Activated CD8-positive, alpha-beta T cell treated with anti-CD3 and anti-CD28 coated beads for 36 hours (primary cell): ENCODE data around the gene WDR41. TPM values are rescaled to one million over a fixed set of nuclear protein-coding genes. Genes with fewer than 3 reads are reported as not detected.
"Not testable (repeated sequence)": the region's sequence is repeated elsewhere in the genome, so short reads cannot be mapped to it uniquely, and the experiment has no call there.

Experiments used
- ATAC-seq: fragments of 200-7000 bp; cut with Tn5 transposase; one replicate; pipeline ENCODE4 v1.10.0; 2021; ENCODE audit warnings: mild to moderate bottlenecking, moderate library complexity
- CTCF ChIA-PET: fragments of 350-600 bp; sonication (Branson Sonifier 250); formaldehyde crosslinking; loops from one replicate; lab custom pipeline; 2021; ENCODE audit warnings: antibody characterized with exemption; lab: Charles Lee
- POLR2A ChIA-PET: fragments of 350-600 bp; sonication (Branson Sonifier 250); formaldehyde crosslinking; loops from one replicate; lab custom pipeline; 2021; ENCODE audit warnings: antibody characterized with exemption; lab: Charles Lee
- DNase-seq: peaks from one replicate; pipeline ENCODE4 v3.0.0-alpha.2; 2020
- H3K27ac Mint-ChIP-seq: one replicate; pipeline ENCODE4 v1.8.0; 2021; ENCODE audit warnings: mild to moderate bottlenecking, mixed read lengths
- H3K27me3 Mint-ChIP-seq: one replicate; pipeline ENCODE4 v1.8.0; 2021; ENCODE audit warnings: mixed read lengths
- H3K36me3 Mint-ChIP-seq: one replicate; pipeline ENCODE4 v1.8.0; 2021; ENCODE audit warnings: low read depth, mixed read lengths
- H3K4me1 Mint-ChIP-seq: one replicate; pipeline ENCODE4 v1.8.0; 2021; ENCODE audit warnings: low read depth, mixed read lengths
- H3K4me3 Mint-ChIP-seq: one replicate; pipeline ENCODE4 v1.8.0; 2021; ENCODE audit warnings: mild to moderate bottlenecking, moderate library complexity, mixed read lengths
- H3K9me3 Mint-ChIP-seq: one replicate; pipeline ENCODE4 v1.8.0; 2021; ENCODE audit warnings: mixed read lengths
- intact Hi-C: fragments of 100-400 bp; cut with micrococcal nuclease; formaldehyde crosslinking; loops from one replicate; pipeline ENCODE4 v1.10.0; 2022
- total RNA-seq, 2 experiments: library from RNA; stranded (reverse); gene quantifications; one replicate each; pipeline ENCODE4 v1.2.3, GENCODE V29; 2021
- TF ChIP-seq, protein P1 (sequence below): fragments of 200-600 bp; IDR thresholded peaks from one replicate; pipeline ENCODE4 v1.8.0; 2022; ENCODE audit warnings: antibody characterized with exemption, mild to moderate bottlenecking

WDR41 gene
- total RNA-seq, 2 experiments from 2014 or later: 24.3 to 27.4 TPM

DNA sequence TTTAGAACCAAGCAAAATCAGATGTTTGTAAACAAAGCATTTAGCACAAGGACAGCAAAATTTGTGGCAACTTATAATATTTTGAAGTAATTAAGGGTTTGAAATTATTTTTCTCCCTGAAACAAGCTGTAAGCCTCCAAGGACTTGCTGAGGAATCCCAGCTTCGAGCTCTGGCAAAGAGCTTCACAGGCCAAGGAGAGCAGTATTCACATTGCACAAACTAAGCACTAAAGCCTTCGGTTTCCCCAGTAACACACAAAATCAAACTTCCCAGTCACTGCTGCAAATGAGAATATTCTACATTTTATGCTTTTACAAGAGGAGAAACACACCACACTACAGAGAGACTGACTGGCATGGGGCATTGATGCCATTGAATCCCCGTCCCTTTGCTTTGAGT, 101.9 kb downstream of the WDR41 start:
- H3K27me3 Mint-ChIP-seq: peaks cover 2% of the 10 kb centered on the region
- POLR2A ChIA-PET: no interaction called here
- H3K9me3 Mint-ChIP-seq: peaks cover 2% of the 10 kb centered on the region
- TF ChIP-seq, protein P1, sequence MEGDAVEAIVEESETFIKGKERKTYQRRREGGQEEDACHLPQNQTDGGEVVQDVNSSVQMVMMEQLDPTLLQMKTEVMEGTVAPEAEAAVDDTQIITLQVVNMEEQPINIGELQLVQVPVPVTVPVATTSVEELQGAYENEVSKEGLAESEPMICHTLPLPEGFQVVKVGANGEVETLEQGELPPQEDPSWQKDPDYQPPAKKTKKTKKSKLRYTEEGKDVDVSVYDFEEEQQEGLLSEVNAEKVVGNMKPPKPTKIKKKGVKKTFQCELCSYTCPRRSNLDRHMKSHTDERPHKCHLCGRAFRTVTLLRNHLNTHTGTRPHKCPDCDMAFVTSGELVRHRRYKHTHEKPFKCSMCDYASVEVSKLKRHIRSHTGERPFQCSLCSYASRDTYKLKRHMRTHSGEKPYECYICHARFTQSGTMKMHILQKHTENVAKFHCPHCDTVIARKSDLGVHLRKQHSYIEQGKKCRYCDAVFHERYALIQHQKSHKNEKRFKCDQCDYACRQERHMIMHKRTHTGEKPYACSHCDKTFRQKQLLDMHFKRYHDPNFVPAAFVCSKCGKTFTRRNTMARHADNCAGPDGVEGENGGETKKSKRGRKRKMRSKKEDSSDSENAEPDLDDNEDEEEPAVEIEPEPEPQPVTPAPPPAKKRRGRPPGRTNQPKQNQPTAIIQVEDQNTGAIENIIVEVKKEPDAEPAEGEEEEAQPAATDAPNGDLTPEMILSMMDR: no peak
- no peak for ATAC-seq
- no peak overlapping the region for H3K4me3 Mint-ChIP-seq
- no peaks in the 10 kb centered on the region for H3K36me3 Mint-ChIP-seq
- no peak for DNase-seq
- no peak overlapping the region for H3K27ac Mint-ChIP-seq
- no peaks in the 10 kb centered on the region for H3K4me1 Mint-ChIP-seq
- intact Hi-C loops: no loop called here
- CTCF ChIA-PET: no interaction called here

GRCh38 chr5:77389746-77390145, 102.4 kb downstream of the WDR41 start:
- DNase-seq (no peak), ATAC-seq (no peak)
- intact Hi-C loops: no loop called here
- Mint-ChIP-seq H3K9me3 (peaks cover 2% of the 10 kb centered on the region), H3K36me3 (no peaks in the 10 kb centered on the region), H3K27ac (no peak overlapping the region), H3K4me1 (no peaks in the 10 kb centered on the region), H3K27me3 (peaks cover 2% of the 10 kb centered on the region), H3K4me3 (no peak overlapping the region)
- ChIA-PET CTCF (no interaction called here), POLR2A (no interaction called here)
- TF ChIP-seq, protein P1: no peak

GRCh38 chr5:77386340-77386739, 105.8 kb downstream of the WDR41 start:
- H3K36me3 Mint-ChIP-seq, CTCF ChIA-PET, ATAC-seq, H3K9me3 Mint-ChIP-seq, H3K27ac Mint-ChIP-seq, DNase-seq, H3K27me3 Mint-ChIP-seq, POLR2A ChIA-PET, intact Hi-C loops, H3K4me3 Mint-ChIP-seq, H3K4me1 Mint-ChIP-seq: not testable (repeated sequence)

- H3K27me3 Mint-ChIP-seq, ATAC-seq, H3K9me3 Mint-ChIP-seq, H3K27ac Mint-ChIP-seq, H3K4me3 Mint-ChIP-seq, intact Hi-C loops, H3K36me3 Mint-ChIP-seq, DNase-seq, CTCF ChIA-PET: not testable (repeated sequence)
- peaks cover 26% of the 10 kb centered on the region for H3K4me1 Mint-ChIP-seq
- POLR2A ChIA-PET: interaction anchor here (0.7 kb wide), 1 partner anchor 273 kb away, joined by 3 read pairs; no protein-coding TSS in a partner anchor
These were observed 108.8 kb downstream of the WDR41 start for GRCh38 chr5:77383336-77383735.

Other genes with a start within 250 kb of the WDR41 start
- not detected for gene OTP, start 146.4 kb upstream of the WDR41 start, total RNA-seq